HTR-8/SVneo (cell line): ENCODE measurements around the gene EMC1.
A peak's percentile ranks its signal among the peaks of the same experiment; 100 is the strongest.
"Not testable (repeated sequence)": the region's sequence is repeated elsewhere in the genome, so short reads cannot be mapped to it uniquely, and the experiment has no call there.

Experiments used
- DNase-seq: peaks from one replicate; pipeline ENCODE4 v3.0.0; 2011; ENCODE audit warnings: low spot score, mixed read lengths; ENCODE audit not compliant: insufficient read length
- FAIRE-seq: peaks from 2 replicates; lab custom pipeline; 2011; peaks lifted over from hg19 to GRCh38; lab: Jason Lieb, UNC

EMC1 gene

DNA sequence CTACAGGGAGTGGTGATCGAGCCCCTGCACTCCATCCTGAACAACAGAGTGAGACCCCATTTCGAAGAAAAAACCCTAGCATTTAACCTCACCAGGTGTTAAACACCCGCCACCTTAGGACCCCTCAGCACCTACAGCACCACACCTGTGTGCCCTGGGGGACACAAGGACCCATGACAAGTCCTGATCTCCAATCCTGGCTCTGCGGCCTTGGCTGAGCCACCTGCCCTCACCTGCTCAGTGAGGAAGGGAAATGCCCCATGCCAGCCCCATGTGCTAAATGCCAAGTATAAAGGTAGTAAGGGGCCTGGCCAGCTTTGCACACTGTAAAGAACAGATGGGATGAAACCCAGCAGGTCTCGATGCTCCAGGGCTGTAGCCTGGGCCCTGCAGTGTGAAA is 11.4 kb upstream of the EMC1 start:
- no peak for DNase-seq
- FAIRE-seq: no peak

DNA sequence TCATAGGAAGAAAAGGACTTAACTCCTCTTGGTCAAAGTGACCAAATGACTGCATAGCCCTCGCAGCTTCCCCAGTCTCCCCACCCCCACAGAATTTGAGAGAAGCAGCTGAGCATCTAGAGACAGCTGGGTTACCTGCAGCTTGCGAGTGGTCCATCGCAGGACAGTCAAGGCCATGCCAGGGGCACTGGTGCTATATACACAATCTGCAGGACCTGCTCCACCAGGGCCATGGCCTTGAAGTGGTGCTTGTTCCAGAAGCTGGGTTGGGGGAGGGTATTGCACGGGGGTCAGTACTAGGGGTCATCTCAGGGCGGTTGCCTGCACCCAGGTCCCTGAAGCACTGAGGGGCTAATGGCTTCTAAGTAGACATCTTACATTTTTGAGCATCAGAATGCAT is 10.7 kb upstream of the EMC1 start:
- no peak for FAIRE-seq
- DNase-seq: no peak

DNA sequence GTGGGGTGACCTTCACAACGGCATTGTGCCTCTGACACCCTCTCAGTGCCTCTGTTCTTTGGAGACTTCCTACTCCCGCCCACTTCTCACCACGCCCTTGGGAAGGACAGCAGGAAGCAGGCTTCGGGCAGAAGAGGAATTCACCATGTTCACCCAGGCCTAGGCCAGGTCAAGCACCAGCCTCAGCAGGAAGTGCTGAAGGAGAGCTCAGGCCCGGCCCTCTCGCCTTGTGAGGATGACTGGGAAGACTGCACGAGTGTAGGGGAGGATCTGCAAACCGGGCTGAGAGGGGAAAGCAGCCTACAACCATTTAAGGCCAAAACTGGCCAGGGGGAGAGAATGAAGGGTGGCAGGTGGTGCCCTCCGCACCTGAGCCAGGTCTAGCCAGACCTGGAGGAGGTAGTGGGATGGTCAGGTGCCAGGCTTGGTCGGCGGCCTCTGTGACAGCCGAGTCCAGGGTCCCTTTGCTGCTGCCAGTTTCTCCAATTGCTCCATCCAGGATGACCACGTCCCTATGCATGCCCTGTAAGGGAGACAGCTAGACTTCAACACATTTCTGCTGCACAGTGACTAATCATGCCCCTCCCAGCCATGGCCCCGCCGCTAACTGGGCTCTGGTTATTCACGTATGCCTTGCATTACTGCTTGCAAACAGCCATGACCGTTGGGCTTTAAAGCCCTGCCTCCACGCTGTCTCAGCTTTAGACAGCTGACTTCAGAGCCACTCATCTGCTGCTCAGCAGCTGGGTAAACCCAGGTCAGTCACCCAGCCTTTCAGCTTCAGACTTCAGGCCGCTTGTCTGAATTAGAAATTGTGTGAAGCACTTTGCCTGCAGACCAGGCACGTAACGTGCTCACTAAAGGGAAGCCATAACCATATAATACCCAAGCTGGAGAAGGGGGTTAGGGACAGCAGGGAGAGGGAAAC is 9.2 kb upstream of the EMC1 start:
- no peak for DNase-seq
- FAIRE-seq: no peak

DNA sequence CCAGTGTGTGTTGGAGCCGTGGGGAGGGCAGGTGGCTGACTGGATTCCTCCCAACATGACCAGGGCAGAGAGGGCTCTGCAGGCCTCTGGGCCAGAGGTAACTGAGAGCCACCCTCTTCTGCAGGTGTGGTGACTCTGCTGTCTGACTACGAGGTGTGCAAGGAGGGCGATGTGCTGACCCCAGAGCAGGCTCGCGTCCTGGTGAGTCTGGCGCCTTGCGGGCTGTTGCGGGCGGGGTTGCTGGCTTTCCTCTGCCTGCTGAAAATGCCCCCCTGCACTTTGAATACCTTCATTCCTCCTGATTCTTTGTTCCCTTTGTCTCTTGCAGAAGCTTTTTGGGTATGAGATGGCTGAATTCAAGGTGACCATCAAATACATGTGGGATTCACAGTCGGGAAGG is 7.0 kb upstream of the EMC1 start:
- FAIRE-seq (no peak), DNase-seq (no peak)

DNA sequence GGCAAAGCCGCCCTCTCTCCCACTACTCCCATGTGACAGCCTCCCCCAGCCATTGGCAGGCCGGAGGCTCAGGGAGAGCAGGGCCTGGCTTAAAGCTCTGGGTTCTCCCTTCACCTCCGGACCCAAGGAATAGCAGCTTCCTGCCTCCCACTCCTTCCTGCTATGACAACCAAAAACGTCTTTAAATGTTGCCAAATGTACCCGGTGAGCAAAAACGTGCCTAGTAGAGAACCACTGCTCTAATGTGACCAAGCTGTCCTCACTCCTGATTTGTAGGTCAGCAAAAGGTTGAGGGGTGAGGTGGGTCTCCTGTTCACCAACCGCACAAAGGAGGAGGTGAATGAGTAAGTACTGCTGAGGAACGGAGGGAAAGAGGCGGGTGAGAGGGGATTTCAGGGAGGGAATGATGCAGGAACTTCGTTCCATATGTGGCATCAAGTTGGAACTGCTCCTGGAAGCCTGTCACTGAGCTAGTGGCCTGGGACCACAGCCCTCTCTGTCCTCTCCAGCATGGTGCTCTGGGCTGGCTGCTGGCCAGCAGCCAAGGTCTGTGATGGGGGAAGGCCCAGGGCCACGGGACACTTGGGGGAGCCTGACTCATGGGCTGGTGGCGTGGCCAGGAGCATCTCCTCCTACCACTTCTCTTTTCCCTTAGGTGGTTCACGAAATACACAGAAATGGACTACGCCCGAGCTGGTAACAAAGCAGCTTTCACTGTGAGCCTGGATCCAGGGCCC is 6.0 kb upstream of the EMC1 start:
- no peak for FAIRE-seq

GRCh38 chr1:19256301-19256700 is 5.0 kb upstream of the EMC1 start:
- FAIRE-seq, DNase-seq: not testable (repeated sequence)

More for the DNA sequence above, 6.0 kb upstream of the EMC1 start:
- no peak for DNase-seq

- no peak for DNase-seq
- FAIRE-seq: no peak
Measured at GRCh38 chr1:19255288-19255687, 4.0 kb upstream of the EMC1 start.

DNA sequence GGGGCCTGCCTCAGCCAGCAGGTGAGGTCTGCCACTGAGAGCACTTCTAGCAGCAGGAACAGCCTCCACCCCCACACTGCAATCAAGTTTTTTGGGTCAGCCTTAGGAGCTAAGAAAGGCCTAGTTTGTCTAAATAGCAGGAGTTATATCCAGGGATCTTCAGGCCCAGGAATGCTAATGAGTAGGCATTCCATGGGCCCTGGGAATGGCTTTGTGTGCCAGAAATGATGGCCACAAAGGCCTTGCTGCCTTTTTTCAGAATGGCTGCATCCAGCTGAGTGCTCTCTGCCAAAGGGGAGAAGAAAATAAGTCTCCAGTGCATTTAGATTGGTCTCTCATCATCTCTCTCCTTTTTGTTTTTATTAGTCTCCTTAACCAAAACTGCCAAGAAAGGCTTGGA is 3.1 kb upstream of the EMC1 start:
- DNase-seq (no peak), FAIRE-seq (no peak)

GRCh38 chr1:19250629-19251304 is 557 bp downstream of the EMC1 start:
- FAIRE-seq (no peak), DNase-seq (peak; percentile 21)

- peak; percentile 63 for DNase-seq
- FAIRE-seq: no peak
Measured at GRCh38 chr1:19240673-19241538, 10.4 kb downstream of the EMC1 start.

DNA sequence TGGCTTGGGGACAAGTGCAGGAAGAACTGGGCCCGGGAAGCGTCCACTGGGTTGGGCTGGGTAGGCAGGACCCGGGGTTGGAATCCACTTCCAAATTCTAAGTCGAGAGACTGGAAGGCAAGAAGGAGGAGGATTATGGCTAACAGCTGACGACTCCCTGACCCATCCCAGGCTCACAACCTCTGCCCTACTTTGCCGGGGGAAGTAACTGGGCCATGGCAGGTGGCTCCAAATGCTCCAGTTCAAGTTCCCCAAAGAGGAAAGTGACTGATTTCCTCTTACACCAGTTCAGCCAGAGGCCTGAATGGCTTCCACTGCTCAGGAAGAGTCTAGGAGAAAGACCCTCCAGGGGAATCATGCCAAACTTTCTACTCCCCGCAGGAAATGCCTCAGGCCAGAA is 11.4 kb downstream of the EMC1 start:
- no peak for FAIRE-seq
- DNase-seq: no peak

DNA sequence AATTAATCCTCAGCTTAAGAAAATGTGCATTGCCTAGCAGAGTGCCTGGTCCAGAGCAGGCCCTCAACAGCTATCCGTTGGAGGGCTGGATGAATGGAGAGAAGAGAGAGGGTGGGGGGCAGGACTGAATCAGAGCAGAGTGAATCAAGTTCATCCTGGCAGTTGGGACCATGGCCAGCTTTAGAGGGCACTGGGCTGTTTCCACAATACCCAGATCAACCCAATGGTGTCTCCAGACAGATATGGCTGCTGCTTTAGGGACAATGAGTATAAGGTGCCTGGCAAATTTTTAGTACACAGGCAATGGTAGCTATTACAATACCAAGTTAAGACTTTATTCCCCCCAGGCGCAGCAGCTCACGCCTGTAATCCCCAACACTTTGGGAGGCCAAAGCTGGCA is 17.1 kb downstream of the EMC1 start:
- FAIRE-seq: no peak
- no peak for DNase-seq

- FAIRE-seq (no peak), DNase-seq (no peak)
Measured at GRCh38 chr1:19232524-19232846, 18.8 kb downstream of the EMC1 start.

DNA sequence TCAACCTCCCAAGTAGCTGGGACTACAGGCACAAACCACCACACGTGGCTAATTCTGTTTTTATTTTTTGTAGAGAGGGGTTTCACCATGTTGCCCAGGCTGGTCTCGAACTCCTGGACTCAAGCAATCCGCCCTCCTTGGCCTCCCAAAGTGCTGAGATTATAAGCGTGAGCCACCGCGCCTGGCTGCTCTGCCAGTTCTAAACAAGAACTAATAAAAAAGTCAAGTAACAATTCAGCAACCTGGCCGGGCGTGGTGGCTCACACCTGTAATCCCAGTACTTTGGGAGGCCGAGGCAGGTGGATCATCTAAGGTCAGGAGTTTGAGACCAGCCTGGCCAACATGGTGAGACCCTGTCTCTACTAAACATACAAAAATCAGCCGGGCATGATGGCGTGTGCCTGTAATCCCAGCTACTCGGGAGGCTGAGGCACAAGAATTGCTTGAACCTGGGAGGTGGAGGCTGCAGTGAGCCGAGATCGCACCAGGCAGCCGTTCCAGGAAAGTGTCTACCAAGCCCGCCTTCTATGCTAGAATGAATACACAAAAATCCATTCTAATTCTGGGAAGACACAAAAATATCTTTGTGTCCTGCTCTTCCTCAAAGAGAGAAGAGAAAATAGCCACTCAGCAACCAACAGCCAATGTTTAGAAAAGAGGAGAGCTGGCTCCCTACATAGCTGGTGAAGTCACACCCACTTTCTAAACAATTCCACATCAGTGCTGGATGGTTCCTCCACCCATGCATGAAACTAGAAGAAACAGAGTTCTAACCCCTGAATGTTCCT is 19.4 kb downstream of the EMC1 start:
- not testable (repeated sequence) for DNase-seq, FAIRE-seq

DNA sequence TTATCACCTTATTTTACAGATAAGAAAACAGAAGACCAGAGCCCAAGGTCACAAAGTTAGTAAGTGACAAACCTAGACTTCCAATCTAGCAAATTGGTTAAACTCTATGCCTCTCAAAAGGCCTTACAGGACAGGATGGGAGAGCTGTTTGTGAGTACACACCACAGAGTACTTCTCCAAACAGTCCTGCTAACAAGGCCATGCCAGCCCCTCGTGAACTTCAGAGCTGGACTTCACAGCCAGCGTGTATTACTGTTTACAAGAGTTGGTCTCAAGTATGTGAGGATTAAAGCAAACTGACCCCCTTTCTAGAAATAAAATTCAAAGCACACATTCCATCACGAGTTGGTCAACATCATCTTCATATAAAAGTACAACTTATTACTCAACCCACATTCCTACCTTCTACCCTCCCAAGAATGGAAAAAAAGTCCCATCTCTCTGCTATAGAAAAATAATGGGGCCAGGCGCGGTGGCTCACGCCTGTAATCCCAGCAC is 21.4 kb downstream of the EMC1 start:
- DNase-seq (no peak), FAIRE-seq (no peak)

DNA sequence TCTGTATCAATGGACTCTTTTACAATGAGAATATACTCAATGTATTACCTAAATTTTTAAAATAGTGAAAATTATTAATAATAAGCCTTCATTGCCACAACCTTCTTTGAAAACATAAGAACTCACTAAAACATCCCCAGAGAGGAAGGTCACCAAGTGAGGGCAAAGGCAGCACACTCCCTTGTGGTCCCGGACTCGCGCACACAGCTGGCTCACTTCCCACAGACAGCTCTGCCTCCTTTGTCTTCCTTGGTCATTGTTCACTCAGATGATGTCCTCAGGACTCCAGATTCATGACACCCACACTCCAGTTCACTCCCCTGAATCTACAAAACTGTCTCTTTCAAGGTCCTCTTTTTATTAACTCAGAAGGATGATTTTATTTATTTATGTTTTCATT is 22.1 kb downstream of the EMC1 start:
- no peak for DNase-seq
- FAIRE-seq: no peak

DNA sequence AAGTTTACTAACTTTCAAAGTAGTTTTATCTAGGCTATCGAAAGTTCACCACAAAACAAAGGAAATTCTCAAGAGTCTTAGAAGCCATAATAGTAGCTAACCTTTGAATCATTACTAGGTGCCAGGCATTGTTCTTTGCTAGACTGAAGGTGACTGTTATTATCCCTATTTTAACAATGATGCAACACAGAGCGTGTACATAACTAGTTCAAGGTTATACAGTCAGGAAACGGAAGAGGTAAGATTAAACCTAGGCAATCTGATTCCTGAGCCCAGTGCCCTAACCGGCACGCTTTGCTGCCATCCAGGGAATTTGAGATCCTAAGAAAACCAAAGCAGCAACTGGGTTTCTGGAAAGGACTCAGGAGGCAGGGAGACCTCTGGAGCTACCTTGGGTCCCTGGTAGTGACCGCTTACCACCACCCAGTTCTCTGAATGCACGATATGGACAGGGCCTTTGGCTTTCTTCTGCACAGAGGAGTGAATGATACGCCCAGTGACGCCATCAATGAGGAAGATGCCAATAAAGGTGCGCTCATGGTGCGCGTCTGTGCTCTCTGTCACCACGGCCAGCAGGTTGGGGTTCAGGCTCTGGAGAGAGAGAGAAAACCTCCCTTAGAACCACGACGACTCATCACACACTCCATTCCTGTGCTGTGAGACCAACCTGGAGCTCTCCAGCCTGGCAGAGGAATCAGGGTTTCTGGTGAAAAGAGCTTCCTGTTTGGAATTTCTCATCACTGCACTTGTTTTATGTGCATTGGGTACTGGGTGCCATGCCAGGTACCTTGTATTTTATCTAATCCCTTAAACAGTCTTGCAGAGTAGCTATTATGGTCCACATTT is 28.1 kb downstream of the EMC1 start:
- no peak for FAIRE-seq
- DNase-seq: no peak

DNA sequence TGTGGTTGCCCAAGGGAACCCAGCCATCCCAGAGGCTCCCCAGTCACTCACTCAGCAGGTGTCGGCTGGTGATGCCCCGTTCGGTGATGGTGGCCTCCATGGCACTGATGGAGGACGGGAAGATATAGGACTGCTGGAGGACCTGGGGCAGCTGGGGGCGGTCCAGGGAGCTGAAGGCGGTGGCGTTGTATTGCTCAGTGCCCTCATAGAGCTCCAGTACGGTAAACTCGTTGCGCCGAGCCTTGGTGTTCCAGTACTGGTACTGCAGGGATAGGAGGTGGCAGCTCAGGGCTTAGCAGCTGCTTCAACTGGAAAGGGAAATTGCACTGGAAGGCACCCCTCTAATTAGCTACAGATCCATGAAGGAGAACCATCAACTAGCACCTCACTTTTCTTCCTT is 28.8 kb downstream of the EMC1 start:
- no peak for FAIRE-seq
- no peak for DNase-seq
